HT-29 (cell line): ENCODE data around the gene GLOD4. TPM values are rescaled to one million over a fixed set of nuclear protein-coding genes. Genes with fewer than 3 reads are reported as not detected.
"Not testable (repeated sequence)": the region's sequence is repeated elsewhere in the genome, so short reads cannot be mapped to it uniquely, and the experiment has no call there.

Source experiments
- DNase-seq: peaks from one replicate; pipeline ENCODE4 v3.0.0-alpha.2; 2015; ENCODE audit warnings: low spot score
- total RNA-seq: library from RNA; depleted of rRNA; stranded (reverse); fragments of >200 nt; shearing (Covaris generic); gene quantifications from 2 replicates; pipeline ENCODE4 v1.2.3, GENCODE V29; 2014

The GLOD4 gene
- total RNA-seq, 1 experiment from 2014 or later, result 22.8 TPM

GRCh38 chr17:802901-803881 lies 21.1 kb upstream of the GLOD4 start:
- DNase-seq, result no peak

GRCh38 chr17:802481-802880 lies 20.4 kb upstream of the GLOD4 start:
- no peak for DNase-seq

GRCh38 chr17:801660-802059 lies 19.6 kb upstream of the GLOD4 start:
- no peak for DNase-seq

GRCh38 chr17:800446-801242 lies 18.6 kb upstream of the GLOD4 start:
- DNase-seq, result no peak

- DNase-seq, result no peak
Measured at GRCh38 chr17:799261-799660, 17.2 kb upstream of the GLOD4 start.

- DNase-seq, result no peak
Measured at GRCh38 chr17:798246-798645, 16.2 kb upstream of the GLOD4 start.

GRCh38 chr17:797236-797840 lies 15.3 kb upstream of the GLOD4 start:
- DNase-seq, result no peak

- DNase-seq, result no peak
Measured at GRCh38 chr17:796609-797008, 14.5 kb upstream of the GLOD4 start.

GRCh38 chr17:795721-796120 lies 13.6 kb upstream of the GLOD4 start:
- no peak for DNase-seq

GRCh38 chr17:795276-795675 lies 13.2 kb upstream of the GLOD4 start:
- DNase-seq, result no peak

- DNase-seq, result peak; percentile 66
Measured at GRCh38 chr17:794876-795275, 12.8 kb upstream of the GLOD4 start.

- no peak for DNase-seq
Measured at GRCh38 chr17:792277-792676, 10.2 kb upstream of the GLOD4 start.

- no peak for DNase-seq
Measured at GRCh38 chr17:791829-792228, 9.7 kb upstream of the GLOD4 start.

- not testable (repeated sequence) for DNase-seq
Measured at GRCh38 chr17:790874-791247, 8.8 kb upstream of the GLOD4 start.

GRCh38 chr17:789931-790873 lies 8.1 kb upstream of the GLOD4 start:
- not testable (repeated sequence) for DNase-seq

GRCh38 chr17:789160-789840 lies 7.2 kb upstream of the GLOD4 start:
- DNase-seq, result no peak

- no peak for DNase-seq
Measured at GRCh38 chr17:788551-788950, 6.5 kb upstream of the GLOD4 start.

GRCh38 chr17:787641-788221 lies 5.7 kb upstream of the GLOD4 start:
- DNase-seq, result no peak

- not testable (repeated sequence) for DNase-seq
Measured at GRCh38 chr17:785901-786300, 3.8 kb upstream of the GLOD4 start.

- no peak for DNase-seq
Measured at GRCh38 chr17:784143-784542, 2.1 kb upstream of the GLOD4 start.
